ENCODE results near the gene ASB3. TPM values are rescaled to one million over a fixed set of nuclear protein-coding genes. Genes with fewer than 3 reads are reported as not detected.
A peak's percentile ranks its signal among the peaks of the same experiment; 100 is the strongest.

ASB3 gene
- total RNA-seq, 1 donor from 2014 or later, result 47.7 TPM

DNA sequence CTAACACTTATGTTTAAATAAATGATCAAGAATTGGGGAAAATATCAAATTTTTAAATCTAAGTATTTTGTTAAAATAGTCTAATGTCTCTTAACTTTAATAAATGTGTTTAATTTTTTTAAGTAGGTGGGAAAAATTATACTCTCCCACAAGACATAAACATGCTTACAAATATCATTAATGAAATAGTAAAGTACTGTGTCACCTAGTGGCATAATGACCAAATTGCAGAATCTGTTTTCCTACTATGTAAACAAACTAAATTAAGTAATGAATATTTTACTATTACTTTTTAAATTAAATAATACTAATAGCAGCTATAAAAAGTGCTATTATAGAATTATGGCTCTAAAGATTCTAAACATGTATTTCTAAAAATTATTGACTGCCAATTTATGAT lies 71.2 kb downstream of the ASB3 start:
- Mint-ChIP-seq H3K27me3 (no peaks in the 10 kb centered on the region), H3K4me3 (no peak overlapping the region), H3K9me3 (peaks cover 13% of the 10 kb centered on the region), H3K4me1 (ENCODE audit: unreplicated experiment) (no peaks in the 10 kb centered on the region), H3K36me3 (peaks cover 40% of the 10 kb centered on the region), H3K27ac (no peak overlapping the region)
- TF ChIP-seq, protein P1, sequence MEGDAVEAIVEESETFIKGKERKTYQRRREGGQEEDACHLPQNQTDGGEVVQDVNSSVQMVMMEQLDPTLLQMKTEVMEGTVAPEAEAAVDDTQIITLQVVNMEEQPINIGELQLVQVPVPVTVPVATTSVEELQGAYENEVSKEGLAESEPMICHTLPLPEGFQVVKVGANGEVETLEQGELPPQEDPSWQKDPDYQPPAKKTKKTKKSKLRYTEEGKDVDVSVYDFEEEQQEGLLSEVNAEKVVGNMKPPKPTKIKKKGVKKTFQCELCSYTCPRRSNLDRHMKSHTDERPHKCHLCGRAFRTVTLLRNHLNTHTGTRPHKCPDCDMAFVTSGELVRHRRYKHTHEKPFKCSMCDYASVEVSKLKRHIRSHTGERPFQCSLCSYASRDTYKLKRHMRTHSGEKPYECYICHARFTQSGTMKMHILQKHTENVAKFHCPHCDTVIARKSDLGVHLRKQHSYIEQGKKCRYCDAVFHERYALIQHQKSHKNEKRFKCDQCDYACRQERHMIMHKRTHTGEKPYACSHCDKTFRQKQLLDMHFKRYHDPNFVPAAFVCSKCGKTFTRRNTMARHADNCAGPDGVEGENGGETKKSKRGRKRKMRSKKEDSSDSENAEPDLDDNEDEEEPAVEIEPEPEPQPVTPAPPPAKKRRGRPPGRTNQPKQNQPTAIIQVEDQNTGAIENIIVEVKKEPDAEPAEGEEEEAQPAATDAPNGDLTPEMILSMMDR (conservative IDR thresholded peaks at IDR 0.05), result peak; percentile 74
- DNase-seq (ENCODE audit: extremely low spot score, unreplicated experiment), result no peak

DNA sequence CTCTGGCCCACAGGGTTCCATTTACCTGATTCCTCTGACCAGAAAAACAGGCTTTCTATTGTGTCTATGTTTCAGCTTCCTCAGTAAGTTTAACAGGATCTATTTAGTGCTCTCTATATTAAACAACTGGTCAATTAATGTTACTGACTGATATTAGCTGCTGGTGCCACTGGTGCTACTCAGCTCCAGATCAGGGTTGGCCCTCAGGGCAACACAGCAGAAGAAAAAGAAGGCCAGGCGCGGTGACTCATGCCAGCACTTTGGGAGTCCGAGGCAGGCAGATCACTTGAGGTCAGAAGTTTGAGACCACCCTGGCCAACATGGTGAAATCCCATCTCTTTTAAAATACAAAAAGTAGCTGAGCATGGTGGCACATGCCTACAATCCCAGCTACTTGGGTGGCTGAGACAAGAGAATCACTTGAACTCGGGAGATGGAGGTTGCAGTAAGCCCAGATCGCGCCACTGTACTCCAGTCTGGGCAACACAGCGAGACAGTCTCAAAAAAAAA lies 75.4 kb downstream of the ASB3 start:
- DNase-seq (ENCODE audit: extremely low spot score, unreplicated experiment), result no peak
- no peak overlapping the region for H3K4me3 Mint-ChIP-seq
- TF ChIP-seq, protein P1 (conservative IDR thresholded peaks at IDR 0.05), result no peak
- H3K27me3 Mint-ChIP-seq, result no peaks in the 10 kb centered on the region
- peaks cover 52% of the 10 kb centered on the region for H3K36me3 Mint-ChIP-seq
- no peak overlapping the region for H3K27ac Mint-ChIP-seq
- no peaks in the 10 kb centered on the region for H3K4me1 Mint-ChIP-seq (ENCODE audit: unreplicated experiment)
- H3K9me3 Mint-ChIP-seq, result peaks cover 7% of the 10 kb centered on the region

DNA sequence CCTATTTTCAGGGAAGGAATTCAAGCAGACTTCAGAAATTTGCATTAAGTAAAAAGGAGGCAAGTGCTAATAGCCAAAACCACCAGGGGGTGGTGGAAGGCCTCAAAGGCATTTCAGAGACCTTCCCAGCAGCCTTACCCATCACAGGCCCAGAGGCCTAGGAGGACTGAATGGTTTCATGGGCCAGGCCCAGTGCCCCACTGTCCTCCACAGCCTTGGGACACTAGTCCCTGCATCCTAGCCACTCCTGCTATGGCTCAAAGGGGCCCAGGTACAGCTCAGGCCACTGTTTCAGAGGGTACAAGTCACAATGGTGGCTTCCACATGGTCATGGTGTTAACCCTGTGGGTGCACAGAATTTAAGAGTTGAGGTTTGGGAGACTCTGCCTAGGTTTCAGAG lies 77.8 kb downstream of the ASB3 start:
- Mint-ChIP-seq H3K9me3 (peaks cover 7% of the 10 kb centered on the region), H3K36me3 (peaks cover 44% of the 10 kb centered on the region), H3K27ac (no peak overlapping the region), H3K27me3 (no peaks in the 10 kb centered on the region), H3K4me3 (no peak overlapping the region), H3K4me1 (ENCODE audit: unreplicated experiment) (no peaks in the 10 kb centered on the region)
- TF ChIP-seq, protein P1 (conservative IDR thresholded peaks at IDR 0.05), result no peak
- no peak for DNase-seq (ENCODE audit: extremely low spot score, unreplicated experiment)

DNA sequence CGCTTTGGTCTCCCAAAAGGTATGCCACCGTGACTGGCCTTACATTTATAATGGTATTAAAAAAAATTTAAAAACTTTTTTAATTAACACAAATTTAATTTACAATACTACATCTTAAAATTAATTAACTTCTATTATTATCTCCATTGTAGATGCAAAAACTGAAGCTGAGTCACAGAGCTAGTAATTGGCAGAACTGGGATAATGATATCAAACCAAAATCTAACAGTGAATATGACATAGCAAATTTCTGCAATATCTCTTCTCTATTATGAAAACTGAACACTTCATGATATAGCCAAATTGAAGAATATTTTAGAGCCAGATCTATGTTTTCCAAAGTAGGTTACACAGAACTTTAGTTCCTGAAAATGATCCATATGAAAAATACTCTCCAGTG lies 85.5 kb downstream of the ASB3 start:
- Mint-ChIP-seq H3K9me3 (no peaks in the 10 kb centered on the region), H3K4me3 (no peak overlapping the region), H3K4me1 (ENCODE audit: unreplicated experiment) (no peaks in the 10 kb centered on the region), H3K36me3 (peaks cover 33% of the 10 kb centered on the region), H3K27me3 (no peaks in the 10 kb centered on the region), H3K27ac (no peak overlapping the region)
- TF ChIP-seq, protein P1 (conservative IDR thresholded peaks at IDR 0.05), result no peak
- no peak for DNase-seq (ENCODE audit: extremely low spot score, unreplicated experiment)

DNA sequence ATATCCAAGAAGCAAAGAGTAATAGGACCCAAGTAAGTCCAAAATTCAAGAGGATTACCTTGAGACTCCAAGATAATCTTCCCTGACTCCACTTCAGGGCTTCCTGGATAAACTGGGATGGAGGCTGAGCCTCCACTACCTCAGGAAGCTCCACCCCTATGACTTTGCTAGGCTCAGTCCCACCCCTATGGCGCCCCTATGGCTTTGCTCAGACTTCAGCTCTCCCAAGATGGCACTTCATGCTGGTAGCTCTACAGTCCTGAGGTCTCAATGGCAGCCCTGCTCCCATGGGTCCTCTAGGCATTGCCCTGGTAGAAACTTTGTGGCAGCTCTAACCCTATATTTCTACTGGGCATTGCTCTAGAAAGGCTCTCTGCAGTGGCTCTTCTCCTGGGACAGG lies 89.1 kb downstream of the ASB3 start:
- TF ChIP-seq, protein P1 (conservative IDR thresholded peaks at IDR 0.05), result no peak
- Mint-ChIP-seq H3K4me1 (ENCODE audit: unreplicated experiment) (no peaks in the 10 kb centered on the region), H3K27me3 (no peaks in the 10 kb centered on the region), H3K9me3 (no peaks in the 10 kb centered on the region), H3K4me3 (no peak overlapping the region), H3K36me3 (peaks cover 34% of the 10 kb centered on the region), H3K27ac (no peak overlapping the region)
- DNase-seq (ENCODE audit: extremely low spot score, unreplicated experiment), result no peak

DNA sequence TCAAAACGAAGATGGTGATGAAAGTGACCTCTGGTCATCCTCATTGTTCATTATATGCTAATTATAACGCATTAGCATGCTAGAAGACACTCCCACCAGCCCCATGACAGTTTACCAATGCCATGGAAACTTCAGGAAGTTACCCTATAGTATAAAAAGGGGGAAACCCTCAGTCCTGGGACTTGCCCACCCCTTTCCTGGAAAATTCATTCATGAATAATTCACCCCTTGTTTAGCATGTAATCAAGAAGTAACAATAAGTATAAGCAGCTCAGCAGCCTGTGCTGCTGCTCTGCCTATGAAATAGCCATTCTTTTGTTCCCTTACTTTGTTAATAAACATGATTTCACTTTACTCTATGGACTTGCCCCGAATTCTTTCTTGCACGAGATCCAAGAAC lies 89.7 kb downstream of the ASB3 start:
- Mint-ChIP-seq H3K36me3 (peaks cover 34% of the 10 kb centered on the region), H3K27ac (no peak overlapping the region), H3K9me3 (no peaks in the 10 kb centered on the region), H3K4me1 (ENCODE audit: unreplicated experiment) (no peaks in the 10 kb centered on the region), H3K27me3 (no peaks in the 10 kb centered on the region), H3K4me3 (no peak overlapping the region)
- TF ChIP-seq, protein P1 (conservative IDR thresholded peaks at IDR 0.05), result no peak
- DNase-seq (ENCODE audit: extremely low spot score, unreplicated experiment), result no peak

All from type B pancreatic cell (in vitro differentiated cells).